GM18508 (cell line): ENCODE measurements around the gene C1orf159.
"Not testable (repeated sequence)": the region's sequence is repeated elsewhere in the genome, so short reads cannot be mapped to it uniquely, and the experiment has no call there.

Experiments used
- ATAC-seq: cut with Tn5 transposase; IDR thresholded peaks from one replicate; pipeline ENCODE4 v1.9.1; 2021; ENCODE audit warnings: moderate number of reproducible peaks; ENCODE audit not compliant: insufficient read depth, unreplicated experiment

Gene C1orf159

DNA sequence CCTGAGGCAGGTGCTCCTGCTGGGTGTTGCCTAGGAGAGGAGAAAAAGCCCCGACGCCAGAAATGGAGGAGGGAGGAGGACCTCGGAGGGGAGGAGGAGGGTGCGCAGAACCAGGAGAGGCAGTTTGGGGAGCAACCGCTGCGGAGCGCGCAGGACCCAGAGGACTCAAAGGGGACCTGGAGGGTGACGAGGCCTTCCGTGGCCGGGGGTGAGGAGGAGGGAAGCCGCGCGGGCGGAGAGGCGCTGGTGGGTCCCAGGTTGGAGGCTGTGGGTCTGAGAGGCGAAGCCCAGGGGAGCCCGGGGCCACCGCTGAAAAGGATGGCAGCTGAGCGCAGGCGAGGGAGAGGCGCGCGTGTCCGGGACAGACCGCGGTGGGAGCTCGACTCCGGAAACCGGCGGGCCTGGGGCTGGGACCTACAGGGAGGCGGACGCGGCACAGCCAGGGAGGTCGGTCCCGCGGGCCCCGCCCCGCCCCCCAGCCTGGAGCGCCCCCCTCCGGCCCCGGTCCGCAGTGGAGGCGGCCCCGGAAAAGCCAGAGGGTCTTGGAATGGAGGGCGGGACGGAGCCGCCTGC, 56.9 kb downstream of the C1orf159 start:
- ATAC-seq, result no peak

DNA sequence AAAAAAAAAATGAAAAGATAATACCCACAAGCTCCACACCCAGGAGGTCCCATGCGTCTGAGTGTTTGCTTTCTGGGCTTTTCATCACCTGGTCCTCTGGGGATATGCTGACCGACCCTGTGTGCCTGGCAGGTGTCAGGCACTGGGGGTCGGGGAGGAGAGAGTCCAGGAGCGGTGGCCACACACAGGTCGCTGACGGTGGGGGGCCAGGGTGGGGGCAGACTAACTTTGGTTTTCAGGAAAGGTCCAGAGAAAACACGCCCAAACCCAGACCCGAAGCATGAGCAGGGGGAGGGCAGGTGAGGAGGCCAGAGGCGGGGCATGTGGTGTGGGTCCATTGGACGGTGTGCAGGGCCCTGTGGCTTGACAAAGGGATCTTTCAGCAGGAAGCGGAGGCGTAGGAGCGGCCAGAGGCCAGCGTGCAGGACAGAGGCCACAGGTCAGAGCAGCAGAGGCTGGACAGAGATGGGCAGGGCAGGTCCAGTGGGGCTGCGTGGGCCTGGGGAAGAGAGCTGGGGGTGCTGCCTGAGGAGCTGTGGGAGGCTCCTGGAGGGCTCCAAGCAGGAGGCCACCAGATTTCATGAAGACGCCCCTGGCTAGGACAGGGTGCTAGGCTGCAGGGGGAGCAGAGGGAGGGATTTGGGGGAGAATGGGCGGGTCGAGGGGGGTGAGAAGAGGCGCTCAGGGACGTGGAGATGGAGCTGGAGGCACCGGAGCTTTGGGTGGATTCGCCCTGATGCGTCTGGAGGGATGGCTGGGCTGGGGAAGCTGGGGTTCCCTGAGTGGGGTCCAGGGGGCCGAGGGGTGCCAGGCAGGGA, 57.6 kb downstream of the C1orf159 start:
- ATAC-seq, result no peak

DNA sequence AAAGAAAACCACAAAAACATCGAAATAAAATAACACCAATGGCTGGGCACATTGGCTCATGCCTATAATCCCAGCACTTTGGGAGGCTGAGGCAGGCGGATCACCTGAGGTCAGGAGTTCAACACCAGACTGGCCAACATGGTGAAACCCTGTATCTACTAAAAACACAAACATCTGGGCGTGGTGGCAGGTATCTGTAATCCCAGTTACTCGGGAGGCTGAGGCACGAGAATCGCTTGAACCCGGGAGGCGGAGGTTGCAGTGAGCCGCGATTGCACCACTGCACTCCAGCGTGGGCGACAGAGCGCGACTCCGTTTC, 58.2 kb downstream of the C1orf159 start:
- not testable (repeated sequence) for ATAC-seq

DNA sequence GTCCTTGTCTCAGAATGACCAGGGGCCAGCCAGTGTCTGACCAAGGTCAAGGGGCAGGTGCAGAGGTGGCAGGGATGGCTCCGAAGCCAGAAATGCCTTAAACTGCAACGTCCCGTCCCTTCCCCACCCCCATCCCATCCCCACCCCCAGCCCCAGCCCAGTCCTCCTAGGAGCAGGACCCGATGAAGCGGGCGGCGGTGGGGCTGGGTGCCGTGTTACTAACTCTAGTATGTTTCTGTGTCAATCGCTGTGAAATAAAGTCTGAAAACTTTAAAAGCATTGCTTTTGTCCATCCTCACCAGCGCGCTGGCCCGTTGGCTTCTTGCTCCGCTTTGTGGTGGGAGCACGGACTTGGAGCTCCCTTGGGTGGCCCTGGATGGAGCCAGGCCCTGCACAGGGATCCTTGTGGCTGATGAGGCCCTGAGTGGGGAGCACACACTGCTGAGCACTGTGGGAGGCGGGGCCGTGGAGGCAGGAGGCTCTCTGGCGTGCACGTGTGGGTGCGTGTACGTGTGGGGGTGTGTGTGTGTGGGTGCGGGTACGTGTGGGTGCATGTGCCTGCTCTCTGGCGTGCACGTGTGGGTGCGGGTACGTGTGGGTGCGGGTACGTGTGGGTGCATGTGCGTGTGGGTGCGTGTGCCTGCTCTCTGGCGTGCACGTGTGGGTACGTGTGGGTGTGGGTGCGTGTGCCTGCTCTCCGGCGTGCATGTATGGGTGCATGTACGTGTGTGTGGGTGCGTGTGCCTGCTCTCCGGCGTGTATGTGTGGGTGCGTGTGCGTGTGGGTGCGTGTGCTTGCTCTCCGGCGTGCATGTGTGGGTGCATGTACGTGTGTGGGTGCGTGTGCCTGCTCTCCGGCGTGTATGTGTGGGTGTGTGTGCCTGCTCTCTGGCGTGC, 59.8 kb downstream of the C1orf159 start:
- no peak for ATAC-seq

DNA sequence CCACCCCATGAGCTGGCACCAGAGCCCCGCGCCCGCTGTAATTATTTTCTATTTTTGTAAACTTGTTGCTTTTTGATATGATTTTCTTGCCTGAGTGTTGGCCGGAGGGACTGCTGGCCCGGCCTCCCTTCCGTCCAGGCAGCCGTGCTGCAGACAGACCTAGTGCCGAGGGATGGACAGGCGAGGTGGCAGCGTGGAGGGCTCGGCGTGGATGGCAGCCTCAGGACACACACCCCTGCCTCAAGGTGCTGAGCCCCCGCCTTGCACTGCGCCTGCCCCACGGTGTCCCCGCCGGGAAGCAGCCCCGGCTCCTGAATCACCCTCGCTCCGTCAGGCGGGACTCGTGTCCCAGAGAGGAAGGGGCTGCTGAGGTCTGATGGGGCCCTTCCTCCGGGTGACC, 60.9 kb downstream of the C1orf159 start:
- no peak for ATAC-seq

DNA sequence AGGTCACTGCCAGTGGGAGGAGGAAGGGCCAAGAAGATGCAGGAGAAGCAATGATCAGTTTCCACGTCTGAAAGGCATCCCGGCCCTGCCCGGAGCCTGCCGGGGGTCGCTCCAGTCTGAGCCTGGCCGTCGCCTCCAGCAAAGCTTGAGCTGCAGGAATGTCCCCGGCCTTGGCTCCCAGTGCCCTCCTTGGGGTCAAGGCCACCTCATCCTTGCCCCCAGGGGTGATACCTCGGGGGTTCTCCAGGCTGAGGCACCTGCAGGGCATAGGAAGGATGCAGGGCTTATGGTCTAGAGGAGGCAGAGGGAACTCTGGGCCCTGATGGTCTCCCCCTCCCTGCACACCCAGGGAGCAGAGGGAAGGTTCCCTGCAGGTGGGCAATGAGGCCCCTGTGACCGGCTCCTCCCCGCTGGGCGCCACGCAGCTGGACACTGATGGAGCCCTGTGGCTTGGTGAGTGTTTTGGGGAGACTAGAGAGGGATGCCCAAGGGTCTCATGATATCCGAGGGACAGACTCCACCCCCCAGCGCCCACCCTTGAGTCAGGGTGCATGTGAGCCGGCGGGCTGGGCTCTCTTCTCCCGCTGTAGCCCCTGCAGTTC, 61.7 kb downstream of the C1orf159 start:
- ATAC-seq, result no peak

DNA sequence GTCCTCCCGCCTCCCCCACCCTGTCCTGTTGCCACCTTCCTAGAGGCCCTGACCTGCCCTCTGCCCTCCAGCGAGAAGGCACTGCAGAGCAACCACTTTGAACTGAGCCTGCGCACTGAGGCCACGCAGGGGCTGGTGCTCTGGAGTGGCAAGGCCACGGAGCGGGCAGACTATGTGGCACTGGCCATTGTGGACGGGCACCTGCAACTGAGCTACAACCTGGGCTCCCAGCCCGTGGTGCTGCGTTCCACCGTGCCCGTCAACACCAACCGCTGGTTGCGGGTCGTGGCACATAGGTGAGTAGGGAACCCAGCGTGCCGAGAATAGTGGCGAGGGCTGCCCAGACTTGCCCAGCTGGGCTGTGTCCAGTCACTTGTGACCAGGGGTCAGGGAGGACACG, 62.2 kb downstream of the C1orf159 start:
- ATAC-seq, result no peak

DNA sequence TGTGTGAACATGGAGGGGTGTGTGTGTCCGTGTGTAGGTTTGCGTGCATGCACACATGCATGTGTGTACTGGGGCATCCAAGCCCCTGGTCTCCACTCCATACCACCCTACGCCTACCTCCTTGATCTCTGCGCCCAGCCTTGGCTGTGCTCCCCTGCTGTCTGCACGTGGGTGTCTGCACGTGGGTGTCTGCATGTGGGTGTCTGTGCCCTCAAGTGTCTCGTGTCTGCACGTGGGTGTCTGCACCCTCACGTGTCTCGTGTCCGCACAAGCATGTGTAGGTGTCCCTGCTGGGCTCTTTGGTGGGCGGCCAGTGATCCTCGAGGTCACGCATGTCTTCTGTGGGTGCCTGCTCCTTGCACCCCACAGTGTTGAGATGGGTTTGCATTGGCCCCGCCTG, 62.9 kb downstream of the C1orf159 start:
- no peak for ATAC-seq

DNA sequence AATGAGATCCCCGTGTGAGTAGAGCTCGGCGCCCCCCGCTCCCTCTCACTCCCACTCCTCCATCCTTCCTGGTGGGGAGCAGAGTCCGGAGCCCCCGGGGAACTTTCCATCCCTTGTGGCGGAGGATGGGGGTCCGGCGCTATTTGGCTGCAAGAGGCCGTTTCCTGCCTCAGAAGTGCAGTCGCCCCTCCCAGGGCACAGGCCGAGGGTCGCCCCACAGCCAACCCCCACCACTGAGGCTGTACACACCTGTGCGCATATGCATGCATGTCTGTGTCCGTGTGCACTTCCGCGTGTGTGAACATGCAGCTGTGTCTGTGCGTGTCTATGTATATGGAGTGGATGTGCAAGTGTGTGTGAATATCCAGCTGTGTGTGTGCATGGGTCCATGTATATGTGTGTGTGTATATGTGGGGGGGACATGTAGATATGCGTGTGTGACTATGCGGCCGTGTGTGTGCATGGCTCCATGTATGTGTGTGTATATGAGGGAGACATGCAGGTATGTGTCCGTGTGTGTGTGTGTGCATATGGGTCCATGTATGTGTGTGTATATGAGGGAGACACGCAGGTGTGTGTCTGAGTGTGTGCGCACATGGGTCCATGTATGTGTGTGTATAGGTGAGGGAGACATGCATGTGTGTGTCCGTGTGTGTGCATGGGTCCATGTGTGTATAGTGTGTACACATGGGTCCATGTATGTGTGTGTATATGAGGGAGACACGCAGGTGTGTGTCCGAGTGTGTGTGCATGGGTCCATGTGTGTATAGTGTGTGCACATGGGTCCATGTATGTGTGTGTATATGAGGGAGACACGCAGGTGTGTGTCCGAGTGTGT, 63.7 kb downstream of the C1orf159 start:
- no peak for ATAC-seq

DNA sequence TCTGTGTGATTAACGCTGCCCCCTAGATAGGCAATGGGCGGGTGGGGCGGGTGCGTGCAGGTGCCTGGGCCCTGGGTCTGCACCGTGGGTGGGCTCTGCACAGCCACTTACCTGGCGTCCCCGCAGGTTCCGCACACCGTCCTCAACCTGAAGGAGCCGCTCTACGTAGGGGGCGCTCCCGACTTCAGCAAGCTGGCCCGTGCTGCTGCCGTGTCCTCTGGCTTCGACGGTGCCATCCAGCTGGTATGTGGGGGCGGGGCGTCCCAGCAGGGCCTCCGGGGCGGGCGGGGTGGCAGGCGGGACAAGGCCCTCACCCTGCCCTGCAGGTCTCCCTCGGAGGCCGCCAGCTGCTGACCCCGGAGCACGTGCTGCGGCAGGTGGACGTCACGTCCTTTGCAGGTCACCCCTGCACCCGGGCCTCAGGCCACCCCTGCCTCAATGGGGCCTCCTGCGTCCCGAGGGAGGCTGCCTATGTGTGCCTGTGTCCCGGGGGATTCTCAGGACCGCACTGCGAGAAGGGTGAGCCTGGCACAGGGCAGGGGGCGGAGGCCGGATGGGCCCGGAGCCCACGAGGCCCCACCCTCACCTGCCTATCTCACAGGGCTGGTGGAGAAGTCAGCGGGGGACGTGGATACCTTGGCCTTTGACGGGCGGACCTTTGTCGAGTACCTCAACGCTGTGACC, 64.6 kb downstream of the C1orf159 start:
- no peak for ATAC-seq

DNA sequence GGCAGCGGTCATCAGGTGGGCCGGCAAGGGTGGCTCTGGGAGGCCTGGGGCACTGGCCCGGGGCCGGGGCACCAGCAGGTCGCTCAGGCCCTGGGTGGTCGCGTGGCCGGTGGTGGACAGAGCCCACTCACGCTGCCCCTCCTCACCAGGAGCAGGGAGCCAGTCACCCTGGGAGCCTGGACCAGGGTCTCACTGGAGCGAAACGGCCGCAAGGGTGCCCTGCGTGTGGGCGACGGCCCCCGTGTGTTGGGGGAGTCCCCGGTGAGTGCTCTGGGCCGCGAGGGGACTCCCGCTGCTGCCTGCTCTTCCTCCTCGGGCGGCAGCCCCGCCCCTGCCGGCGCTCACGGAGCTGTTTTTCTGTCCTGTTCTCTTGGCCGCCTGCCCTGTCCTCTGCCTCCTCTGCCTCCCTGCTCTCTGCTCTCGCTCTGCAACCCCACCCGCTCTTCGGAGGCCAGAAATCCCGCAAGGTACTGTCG, 65.3 kb downstream of the C1orf159 start:
- no peak for ATAC-seq

DNA sequence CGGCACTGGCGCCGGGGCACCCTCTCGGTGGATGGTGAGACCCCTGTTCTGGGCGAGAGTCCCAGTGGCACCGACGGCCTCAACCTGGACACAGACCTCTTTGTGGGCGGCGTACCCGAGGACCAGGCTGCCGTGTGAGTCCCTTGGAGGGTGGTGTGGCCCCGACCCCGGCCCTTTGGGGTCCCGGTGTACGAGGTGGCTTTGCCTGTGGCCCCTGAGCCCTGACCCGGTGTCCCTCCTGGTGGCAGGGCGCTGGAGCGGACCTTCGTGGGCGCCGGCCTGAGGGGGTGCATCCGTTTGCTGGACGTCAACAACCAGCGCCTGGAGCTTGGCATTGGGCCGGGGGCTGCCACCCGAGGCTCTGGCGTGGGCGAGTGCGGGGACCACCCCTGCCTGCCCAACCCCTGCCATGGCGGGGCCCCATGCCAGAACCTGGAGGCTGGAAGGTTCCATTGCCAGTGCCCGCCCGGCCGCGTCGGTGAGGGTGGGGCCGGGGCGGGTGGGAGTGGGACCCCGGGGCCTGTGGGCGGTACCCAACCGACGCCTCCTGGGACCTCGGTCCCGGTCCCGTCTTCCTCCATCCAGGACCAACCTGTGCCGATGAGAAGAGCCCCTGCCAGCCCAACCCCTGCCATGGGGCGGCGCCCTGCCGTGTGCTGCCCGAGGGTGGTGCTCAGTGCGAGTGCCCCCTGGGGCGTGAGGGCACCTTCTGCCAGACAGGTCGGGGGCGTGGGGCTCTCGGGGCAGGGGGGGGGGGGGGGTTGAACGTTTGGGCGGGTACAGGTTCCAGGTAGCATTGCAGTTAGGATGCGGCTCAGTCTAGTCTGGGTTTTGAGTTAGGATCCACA, 66.3 kb downstream of the C1orf159 start:
- no peak for ATAC-seq

DNA sequence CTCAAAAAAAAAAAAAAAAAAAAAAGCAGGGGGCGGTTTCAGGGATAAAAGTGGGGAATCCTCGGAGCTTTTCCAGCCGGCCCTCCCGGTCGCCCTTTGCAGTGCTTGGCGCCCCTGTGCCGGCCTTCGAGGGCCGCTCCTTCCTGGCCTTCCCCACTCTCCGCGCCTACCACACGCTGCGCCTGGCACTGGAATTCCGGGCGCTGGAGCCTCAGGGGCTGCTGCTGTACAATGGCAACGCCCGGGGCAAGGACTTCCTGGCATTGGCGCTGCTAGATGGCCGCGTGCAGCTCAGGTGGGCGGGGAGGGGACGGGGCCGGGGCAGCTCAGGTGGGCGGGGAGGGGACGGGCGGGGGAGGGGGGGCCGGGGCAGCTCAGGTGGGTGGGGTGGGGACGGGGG, 67.1 kb downstream of the C1orf159 start:
- ATAC-seq, result no peak

DNA sequence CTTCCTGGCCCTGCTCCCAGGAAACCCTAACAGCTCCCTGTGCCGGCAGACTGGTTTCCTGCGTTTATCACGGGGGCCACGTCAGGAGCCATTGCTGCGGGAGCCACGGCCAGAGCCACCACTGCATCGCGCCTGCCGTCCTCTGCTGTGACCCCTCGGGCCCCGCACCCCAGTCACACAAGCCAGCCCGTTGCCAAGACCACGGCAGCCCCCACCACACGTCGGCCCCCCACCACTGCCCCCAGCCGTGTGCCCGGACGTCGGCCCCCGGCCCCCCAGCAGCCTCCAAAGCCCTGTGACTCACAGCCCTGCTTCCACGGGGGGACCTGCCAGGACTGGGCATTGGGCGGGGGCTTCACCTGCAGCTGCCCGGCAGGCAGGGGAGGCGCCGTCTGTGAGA, 67.9 kb downstream of the C1orf159 start:
- ATAC-seq, result no peak

DNA sequence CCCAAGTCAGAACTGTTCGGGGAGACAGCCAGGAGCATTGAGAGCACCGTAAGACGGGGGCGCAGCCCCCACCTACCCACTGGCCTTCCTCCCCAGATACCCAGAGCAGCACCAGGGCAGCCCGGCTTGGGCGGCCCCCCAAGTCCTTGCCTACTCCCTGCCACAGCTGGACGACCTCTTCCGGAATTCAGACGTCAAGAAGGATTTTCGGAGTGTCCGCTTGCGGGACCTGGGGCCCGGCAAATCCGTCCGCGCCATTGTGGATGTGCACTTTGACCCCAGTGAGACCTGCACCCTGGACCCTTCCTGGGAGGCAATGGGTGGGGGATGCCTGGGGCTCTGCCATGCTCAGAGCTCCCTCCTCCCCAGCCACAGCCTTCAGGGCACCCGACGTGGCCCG, 68.5 kb downstream of the C1orf159 start:
- ATAC-seq, result no peak

DNA sequence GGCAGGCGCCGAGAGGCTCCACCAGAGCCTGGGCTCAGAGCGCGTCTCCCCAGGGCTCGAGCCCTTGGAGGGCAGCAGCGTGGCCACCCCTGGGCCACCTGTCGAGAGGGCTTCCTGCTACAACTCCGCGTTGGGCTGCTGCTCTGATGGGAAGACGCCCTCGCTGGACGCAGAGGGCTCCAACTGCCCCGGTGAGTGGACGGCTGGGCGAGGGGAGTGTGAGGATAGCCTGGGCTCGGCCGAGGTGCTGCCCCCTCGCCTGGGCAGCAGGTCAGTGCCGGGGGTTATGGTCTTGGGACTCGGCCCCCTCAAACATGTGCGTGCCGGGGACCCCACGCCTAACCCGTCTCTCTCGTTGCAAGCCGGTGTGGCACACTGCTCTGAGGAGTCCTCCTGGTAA, 69.1 kb downstream of the C1orf159 start:
- ATAC-seq, result no peak

DNA sequence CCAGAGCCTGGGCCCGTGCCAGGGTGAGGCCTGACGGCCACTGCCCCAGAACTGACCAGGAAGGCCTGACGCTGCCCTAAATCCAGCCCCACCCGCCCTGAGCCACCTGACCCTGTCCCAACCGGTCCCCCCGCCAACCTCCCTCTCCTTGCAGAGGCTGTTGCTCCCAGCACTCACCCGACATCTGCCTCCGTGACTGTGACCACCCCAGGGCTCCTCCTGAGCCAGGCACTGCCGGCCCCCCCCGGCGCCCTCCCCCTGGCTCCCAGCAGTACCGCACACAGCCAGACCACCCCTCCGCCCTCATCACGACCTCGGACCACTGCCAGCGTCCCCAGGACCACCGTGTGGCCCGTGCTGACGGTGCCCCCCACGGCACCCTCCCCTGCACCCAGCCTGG, 69.6 kb downstream of the C1orf159 start:
- no peak for ATAC-seq

DNA sequence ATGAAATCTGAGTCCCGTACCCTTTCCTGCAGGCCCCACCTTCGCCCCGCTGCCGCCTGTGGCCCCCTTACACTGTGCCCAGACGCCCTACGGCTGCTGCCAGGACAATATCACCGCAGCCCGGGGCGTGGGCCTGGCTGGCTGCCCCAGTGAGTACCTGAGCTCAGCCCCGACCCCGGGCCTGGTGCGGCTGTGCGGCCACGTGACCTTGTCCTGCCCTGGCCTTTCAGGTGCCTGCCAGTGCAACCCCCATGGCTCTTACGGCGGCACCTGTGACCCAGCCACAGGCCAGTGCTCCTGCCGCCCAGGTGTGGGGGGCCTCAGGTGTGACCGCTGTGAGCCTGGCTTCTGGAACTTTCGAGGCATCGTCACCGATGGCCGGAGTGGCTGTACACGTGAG, 70.8 kb downstream of the C1orf159 start:
- ATAC-seq, result no peak
